SIG-M5 treated with dmso at 0.1 percent for 504 hours (cell line): ENCODE data around the gene ELOVL2.

ENCODE experiments used
- DNase-seq: peaks from one replicate; lab custom pipeline; 2025; ENCODE audit not compliant: unreplicated experiment; lab: John Stamatoyannopoulos, UW

Gene ELOVL2

DNA sequence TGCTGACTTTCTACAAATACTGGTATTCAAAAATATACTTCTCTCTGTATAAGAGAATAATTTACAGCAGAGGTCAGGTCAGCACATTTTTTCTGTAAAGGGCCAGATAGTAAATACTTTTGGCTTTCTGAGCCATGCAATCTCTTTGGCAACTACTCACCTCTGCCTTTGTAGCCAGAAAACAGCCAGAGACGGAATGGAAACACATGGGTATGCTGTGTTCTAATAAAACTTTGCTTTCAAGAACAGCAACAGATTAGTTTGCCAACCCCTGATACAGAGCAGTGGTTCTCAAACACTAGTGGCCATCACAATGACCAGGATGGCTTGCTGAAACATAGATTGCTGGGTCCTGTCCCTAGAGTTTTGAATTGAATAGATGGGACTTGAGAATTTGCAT lies 111.0 kb downstream of the ELOVL2 start:
- DNase-seq: no peak
